Measurements from ENCODE around the gene LRRN4. TPM values are rescaled to one million over a fixed set of nuclear protein-coding genes. Genes with fewer than 3 reads are reported as not detected.
"Not testable (repeated sequence)": the region's sequence is repeated elsewhere in the genome, so short reads cannot be mapped to it uniquely, and the experiment has no call there.

The LRRN4 gene
- total RNA-seq, 1 experiment from 2014 or later = 0.57 TPM

DNA sequence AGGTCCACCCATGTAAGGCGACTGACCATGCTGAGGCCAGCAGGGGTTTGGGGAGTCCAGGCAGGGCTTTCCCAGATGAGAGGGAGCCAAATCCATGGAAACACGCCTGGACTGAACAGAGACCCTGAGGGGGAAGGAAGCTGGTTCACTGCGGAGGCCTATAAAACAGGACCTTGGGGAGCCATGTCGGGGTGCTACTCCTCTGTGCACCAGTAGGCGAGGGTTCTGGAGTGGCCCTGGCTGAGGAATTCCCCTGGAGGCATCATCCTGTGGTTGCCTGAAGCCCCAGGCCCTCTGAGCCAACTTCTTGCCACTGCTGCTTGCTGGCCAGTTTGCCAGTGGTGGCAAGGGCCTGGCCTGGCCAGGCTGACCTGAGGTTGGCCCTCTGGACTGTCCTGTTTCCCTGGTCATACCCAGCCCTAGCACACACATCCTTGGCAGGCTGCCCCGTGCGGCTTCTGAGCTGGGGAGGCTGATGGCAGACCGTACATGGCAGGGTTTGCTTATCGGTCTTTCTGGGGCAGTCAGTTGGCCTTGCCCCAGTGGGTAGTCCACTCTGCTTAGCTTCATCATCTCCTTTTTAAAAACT is 2.2 kb upstream of the LRRN4 start:
- no peak for DNase-seq (ENCODE audit: low read depth, low spot score)
- TF ChIP-seq POLR2AphosphoS5 (IDR thresholded peaks at IDR 0.05; ENCODE audit: low read depth, low read length) = no peak
- TF ChIP-seq, protein P1, sequence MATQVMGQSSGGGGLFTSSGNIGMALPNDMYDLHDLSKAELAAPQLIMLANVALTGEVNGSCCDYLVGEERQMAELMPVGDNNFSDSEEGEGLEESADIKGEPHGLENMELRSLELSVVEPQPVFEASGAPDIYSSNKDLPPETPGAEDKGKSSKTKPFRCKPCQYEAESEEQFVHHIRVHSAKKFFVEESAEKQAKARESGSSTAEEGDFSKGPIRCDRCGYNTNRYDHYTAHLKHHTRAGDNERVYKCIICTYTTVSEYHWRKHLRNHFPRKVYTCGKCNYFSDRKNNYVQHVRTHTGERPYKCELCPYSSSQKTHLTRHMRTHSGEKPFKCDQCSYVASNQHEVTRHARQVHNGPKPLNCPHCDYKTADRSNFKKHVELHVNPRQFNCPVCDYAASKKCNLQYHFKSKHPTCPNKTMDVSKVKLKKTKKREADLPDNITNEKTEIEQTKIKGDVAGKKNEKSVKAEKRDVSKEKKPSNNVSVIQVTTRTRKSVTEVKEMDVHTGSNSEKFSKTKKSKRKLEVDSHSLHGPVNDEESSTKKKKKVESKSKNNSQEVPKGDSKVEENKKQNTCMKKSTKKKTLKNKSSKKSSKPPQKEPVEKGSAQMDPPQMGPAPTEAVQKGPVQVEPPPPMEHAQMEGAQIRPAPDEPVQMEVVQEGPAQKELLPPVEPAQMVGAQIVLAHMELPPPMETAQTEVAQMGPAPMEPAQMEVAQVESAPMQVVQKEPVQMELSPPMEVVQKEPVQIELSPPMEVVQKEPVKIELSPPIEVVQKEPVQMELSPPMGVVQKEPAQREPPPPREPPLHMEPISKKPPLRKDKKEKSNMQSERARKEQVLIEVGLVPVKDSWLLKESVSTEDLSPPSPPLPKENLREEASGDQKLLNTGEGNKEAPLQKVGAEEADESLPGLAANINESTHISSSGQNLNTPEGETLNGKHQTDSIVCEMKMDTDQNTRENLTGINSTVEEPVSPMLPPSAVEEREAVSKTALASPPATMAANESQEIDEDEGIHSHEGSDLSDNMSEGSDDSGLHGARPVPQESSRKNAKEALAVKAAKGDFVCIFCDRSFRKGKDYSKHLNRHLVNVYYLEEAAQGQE (IDR thresholded peaks at IDR 0.05; ENCODE audit: insufficient read depth in 1 of 2, low read depth in 2 of 2, low read length in 1 of 2) = no peak
- TF ChIP-seq, protein P2, sequence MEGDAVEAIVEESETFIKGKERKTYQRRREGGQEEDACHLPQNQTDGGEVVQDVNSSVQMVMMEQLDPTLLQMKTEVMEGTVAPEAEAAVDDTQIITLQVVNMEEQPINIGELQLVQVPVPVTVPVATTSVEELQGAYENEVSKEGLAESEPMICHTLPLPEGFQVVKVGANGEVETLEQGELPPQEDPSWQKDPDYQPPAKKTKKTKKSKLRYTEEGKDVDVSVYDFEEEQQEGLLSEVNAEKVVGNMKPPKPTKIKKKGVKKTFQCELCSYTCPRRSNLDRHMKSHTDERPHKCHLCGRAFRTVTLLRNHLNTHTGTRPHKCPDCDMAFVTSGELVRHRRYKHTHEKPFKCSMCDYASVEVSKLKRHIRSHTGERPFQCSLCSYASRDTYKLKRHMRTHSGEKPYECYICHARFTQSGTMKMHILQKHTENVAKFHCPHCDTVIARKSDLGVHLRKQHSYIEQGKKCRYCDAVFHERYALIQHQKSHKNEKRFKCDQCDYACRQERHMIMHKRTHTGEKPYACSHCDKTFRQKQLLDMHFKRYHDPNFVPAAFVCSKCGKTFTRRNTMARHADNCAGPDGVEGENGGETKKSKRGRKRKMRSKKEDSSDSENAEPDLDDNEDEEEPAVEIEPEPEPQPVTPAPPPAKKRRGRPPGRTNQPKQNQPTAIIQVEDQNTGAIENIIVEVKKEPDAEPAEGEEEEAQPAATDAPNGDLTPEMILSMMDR (IDR thresholded peaks at IDR 0.05) = no peak
- TF ChIP-seq TCF7L2 (IDR thresholded peaks at IDR 0.05; ENCODE audit: low read depth, low read length) = no peak
- no peak for TF ChIP-seq SIN3A (IDR thresholded peaks at IDR 0.05; ENCODE audit: borderline replicate concordance, insufficient read depth, low read depth, low read length)
- intact Hi-C loops (cut with micrococcal nuclease; ENCODE audit: unreplicated experiment) = no loop called here
- no peak for ATAC-seq
- BruUV-seq (replicated peaks) = no TSS peak
- H3K4me1 ChIP-seq (ENCODE audit: control insufficient read depth, insufficient read depth, low read length) = peaks cover 12% of the 10 kb centered on the region; the same call in 1 of the 2 replicates
- no peaks in the 10 kb centered on the region for H3K9me3 ChIP-seq (ENCODE audit: control insufficient read depth, insufficient read depth, low read depth, low read length)
- H3K4me3 ChIP-seq (ENCODE audit: low read depth in 2 of 2, low read length in 2 of 2) = no peak overlapping the region
- POLR2A ChIA-PET = interaction anchor here (0.6 kb wide), 2 partner anchors 17 to 930 kb away, joined by 4 to 6 read pairs; no protein-coding TSS in a partner anchor
- peaks cover 9% of the 10 kb centered on the region for H3K27me3 ChIP-seq (ENCODE audit: control insufficient read depth, insufficient read depth, low read length)
- in situ Hi-C loops (cut with HindIII; ENCODE audit: low pct_unique_long_range_greater_than_20kb, low sequenced_read_pairs) = no loop called here
- H3K27ac ChIP-seq (ENCODE audit: low read length) = no peak overlapping the region
- CTCF ChIA-PET = no interaction called here
- H3K36me3 ChIP-seq (ENCODE audit: control insufficient read depth, insufficient read depth, low read length) = no peaks in the 10 kb centered on the region

DNA sequence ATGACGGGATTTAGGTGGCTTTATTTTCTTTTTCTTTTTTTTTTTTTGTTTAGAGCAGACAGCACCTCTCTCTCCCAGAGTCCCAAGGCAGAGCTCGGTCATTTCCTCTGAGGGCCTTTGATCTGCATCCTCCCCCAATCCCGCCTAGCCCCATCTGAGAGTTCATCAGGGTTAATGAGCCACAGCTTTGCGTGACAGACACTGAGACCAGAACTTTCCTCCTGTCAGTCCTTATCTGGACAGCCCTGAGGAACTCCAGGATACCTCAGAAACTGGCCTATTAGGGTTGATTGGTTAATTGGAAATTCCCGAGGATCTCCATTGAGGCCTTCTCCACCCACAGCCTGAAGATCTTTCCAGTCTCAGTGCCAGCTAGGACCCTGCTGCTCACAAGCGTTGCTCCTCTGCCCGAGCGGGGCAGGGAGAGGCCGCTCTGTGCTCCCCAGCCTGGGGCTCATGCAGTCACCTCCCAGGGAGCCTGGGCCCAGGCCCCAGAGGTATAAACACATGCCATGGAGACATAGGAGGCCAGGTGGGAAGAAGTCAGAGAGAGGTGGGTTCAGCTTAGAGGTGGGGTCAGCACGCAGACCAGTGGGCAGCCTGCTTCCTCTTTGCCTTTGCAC is 1.4 kb upstream of the LRRN4 start:
- H3K4me1 ChIP-seq (ENCODE audit: control insufficient read depth, insufficient read depth, low read length) = peaks cover 12% of the 10 kb centered on the region; the same call in 1 of the 2 replicates
- peaks cover 10% of the 10 kb centered on the region for H3K27me3 ChIP-seq (ENCODE audit: control insufficient read depth, insufficient read depth, low read length)
- intact Hi-C loops (cut with micrococcal nuclease; ENCODE audit: unreplicated experiment) = no loop called here
- POLR2A ChIA-PET = no interaction called here
- CTCF ChIA-PET = no interaction called here
- no peak overlapping the region for H3K4me3 ChIP-seq (ENCODE audit: low read depth in 2 of 2, low read length in 2 of 2)
- H3K27ac ChIP-seq (ENCODE audit: low read length) = no peak overlapping the region
- in situ Hi-C loops (cut with HindIII; ENCODE audit: low pct_unique_long_range_greater_than_20kb, low sequenced_read_pairs) = no loop called here
- BruUV-seq (replicated peaks) = no TSS peak
- H3K9me3 ChIP-seq (ENCODE audit: control insufficient read depth, insufficient read depth, low read depth, low read length) = no peaks in the 10 kb centered on the region
- H3K36me3 ChIP-seq (ENCODE audit: control insufficient read depth, insufficient read depth, low read length) = no peaks in the 10 kb centered on the region
- DNase-seq (ENCODE audit: low read depth, low spot score) (no peak), ATAC-seq (no peak)
- TF ChIP-seq, protein P2 (IDR thresholded peaks at IDR 0.05) = no peak
- no peak for TF ChIP-seq POLR2AphosphoS5 (IDR thresholded peaks at IDR 0.05; ENCODE audit: low read depth, low read length)
- TF ChIP-seq, protein P1 (IDR thresholded peaks at IDR 0.05; ENCODE audit: insufficient read depth in 1 of 2, low read depth in 2 of 2, low read length in 1 of 2) = no peak
- TF ChIP-seq SIN3A (IDR thresholded peaks at IDR 0.05; ENCODE audit: borderline replicate concordance, insufficient read depth, low read depth, low read length) = no peak
- no peak for TF ChIP-seq TCF7L2 (IDR thresholded peaks at IDR 0.05; ENCODE audit: low read depth, low read length)

DNA sequence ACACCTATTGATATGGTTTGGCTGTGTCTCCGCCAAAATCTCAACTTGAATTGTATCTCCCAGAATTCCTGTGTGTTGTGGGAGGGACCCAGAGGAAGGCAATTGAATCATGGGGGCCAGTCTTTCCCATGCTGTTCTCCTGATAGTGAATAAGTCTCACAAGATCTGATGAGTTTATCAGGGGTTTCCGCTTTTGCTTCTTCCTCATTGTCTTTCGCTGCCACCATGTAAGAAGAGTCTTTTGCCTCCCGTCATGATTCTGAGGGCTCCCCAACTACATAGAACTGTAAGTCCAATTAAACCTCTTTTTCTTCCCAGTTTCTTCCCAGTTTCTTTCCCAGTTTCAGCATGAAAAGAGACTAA is 810 bp upstream of the LRRN4 start:
- Histone ChIP-seq H3K4me1 (ENCODE audit: control insufficient read depth, insufficient read depth, low read length) (peaks cover 12% of the 10 kb centered on the region; the same call in 1 of the 2 replicates), H3K27me3 (ENCODE audit: control insufficient read depth, insufficient read depth, low read length) (peaks cover 10% of the 10 kb centered on the region)
- H3K9me3 ChIP-seq (ENCODE audit: control insufficient read depth, insufficient read depth, low read depth, low read length); H3K27ac ChIP-seq (ENCODE audit: low read length); POLR2A ChIA-PET; H3K36me3 ChIP-seq (ENCODE audit: control insufficient read depth, insufficient read depth, low read length); DNase-seq (ENCODE audit: low read depth, low spot score); ATAC-seq; BruUV-seq (replicated peaks); intact Hi-C loops (cut with micrococcal nuclease; ENCODE audit: unreplicated experiment); H3K4me3 ChIP-seq (ENCODE audit: low read depth in 2 of 2, low read length in 2 of 2); in situ Hi-C loops (cut with HindIII; ENCODE audit: low pct_unique_long_range_greater_than_20kb, low sequenced_read_pairs): not testable (repeated sequence)
- CTCF ChIA-PET = interaction anchor here (0.7 kb wide), 1 partner anchor 15 kb away, joined by 9 read pairs; no protein-coding TSS in a partner anchor

All from Panc1 (cell line).